Activated naive CD4-positive, alpha-beta T cell treated with anti-CD3 and anti-CD28 coated beads, Interleukin-2, amount 50 U/mL, for 72 hours (primary cell): Measurements from ENCODE around the gene EPB41L4B. TPM values are rescaled to one million over a fixed set of nuclear protein-coding genes. Genes with fewer than 3 reads are reported as not detected.
A peak's percentile ranks its signal among the peaks of the same experiment; 100 is the strongest.

Experiments
- ATAC-seq, 2 donors: fragments of 150-1000 bp; cut with Tn5 transposase; 2 replicates each; pipeline ENCODE4 v1.10.0; 2021; ENCODE audit warnings: mild to moderate bottlenecking in 2 of 2, moderate library complexity in 2 of 2
- DNase-seq, 2 donors: peaks; one replicate each; pipeline ENCODE4 v3.0.0; 2021 to 2022; ENCODE audit warnings: low spot score in 2 of 2
- H3K27ac Mint-ChIP-seq, 2 donors: one replicate each; pipeline ENCODE4 v1.8.0; 2022; ENCODE audit warnings: mild to moderate bottlenecking in 2 of 2, mixed read lengths in 2 of 2
- H3K36me3 Mint-ChIP-seq, 2 donors: one replicate each; pipeline ENCODE4 v1.8.0; 2022; ENCODE audit warnings: mixed read lengths in 2 of 2
- H3K9me3 Mint-ChIP-seq, 2 donors: one replicate each; pipeline ENCODE4 v1.8.0; 2022; ENCODE audit warnings: mixed read lengths in 2 of 2
- total RNA-seq, 2 donors: library from RNA; stranded (reverse); gene quantifications; one replicate each; pipeline ENCODE4 v1.2.3, GENCODE V29; 2022

Gene EPB41L4B
- total RNA-seq, 2 donors from 2014 or later: 0.51 TPM; not detected in 1

DNA sequence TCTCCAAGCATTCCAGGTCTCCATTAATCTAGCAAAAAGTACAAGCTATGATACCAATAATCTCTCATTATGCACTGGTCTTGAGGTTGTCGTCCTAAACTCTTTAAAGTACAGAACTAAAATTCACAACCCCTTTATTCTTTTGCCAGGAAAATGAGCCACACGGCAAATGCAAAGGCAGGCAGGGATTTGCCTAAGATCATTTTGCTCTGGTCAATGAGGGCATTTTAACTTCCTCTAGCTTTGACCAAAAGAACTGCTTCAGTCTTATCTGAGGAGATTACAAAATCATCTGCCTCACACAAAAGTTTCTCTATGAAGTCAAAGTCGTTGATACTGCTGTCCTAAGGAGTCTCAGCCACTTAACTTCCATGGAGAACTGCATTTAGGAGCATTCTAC lies 51.8 kb downstream of the EPB41L4B start:
- Mint-ChIP-seq H3K27ac (no peak overlapping the region), H3K36me3 (no peaks in the 10 kb centered on the region), H3K9me3 (no peaks in the 10 kb centered on the region)
- ATAC-seq (no peak), DNase-seq (no peak)

DNA sequence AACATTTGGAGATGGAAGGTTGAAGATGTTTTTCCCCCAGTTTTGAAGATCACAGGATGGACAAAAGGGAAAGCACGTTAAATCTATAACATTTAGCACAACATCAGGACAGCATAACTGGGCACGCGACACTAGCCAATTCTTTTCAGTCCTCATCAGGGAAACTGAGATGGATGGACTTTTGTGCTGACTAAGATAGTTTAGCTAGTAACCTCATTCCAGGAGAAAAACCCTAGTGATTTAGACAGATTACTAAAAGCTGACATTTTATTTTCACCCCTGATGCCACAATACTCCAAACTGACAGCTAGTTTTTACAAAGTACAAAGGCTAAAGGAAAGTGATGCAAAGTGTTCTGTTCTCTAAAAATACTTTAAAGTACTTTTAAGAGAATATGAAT lies 53.3 kb downstream of the EPB41L4B start:
- Mint-ChIP-seq H3K27ac (no peak overlapping the region), H3K9me3 (no peaks in the 10 kb centered on the region), H3K36me3 (no peaks in the 10 kb centered on the region)
- DNase-seq (no peak), ATAC-seq (no peak)

DNA sequence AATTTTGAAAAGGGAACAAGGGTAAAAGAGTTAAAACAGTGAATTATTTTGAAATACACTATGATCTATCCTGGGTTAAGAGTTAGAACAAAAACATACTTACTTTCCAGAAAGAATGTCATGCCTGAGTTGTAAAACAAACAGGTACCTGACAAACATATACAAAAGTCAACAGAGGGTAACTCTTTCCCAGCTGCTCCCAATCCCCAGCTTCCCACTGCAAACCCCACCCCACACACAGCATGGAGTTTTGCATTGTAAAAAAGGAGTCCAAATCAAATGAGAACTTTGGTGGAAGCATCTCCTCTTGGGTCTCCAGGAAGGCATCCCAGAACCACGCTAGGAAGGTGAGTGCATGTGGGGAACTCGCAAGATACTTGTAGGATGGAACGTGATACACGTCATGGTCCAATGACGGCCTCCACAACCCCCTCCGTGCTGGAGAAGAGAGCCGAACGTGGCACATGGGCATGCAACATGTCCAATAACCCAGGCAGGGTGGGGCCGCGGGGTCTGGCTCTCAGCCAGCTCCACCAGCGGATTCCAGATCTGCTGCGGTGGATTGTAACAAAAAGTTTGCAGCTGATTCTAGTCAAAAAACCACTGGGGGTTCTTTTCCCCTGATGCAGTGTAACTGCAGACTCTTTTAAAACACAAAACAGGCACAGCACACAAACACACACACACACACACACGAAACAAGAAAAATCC lies 55.8 kb downstream of the EPB41L4B start:
- no peak for ATAC-seq
- Mint-ChIP-seq H3K9me3 (no peaks in the 10 kb centered on the region), H3K36me3 (no peaks in the 10 kb centered on the region), H3K27ac (no peak overlapping the region)
- DNase-seq: no peak

DNA sequence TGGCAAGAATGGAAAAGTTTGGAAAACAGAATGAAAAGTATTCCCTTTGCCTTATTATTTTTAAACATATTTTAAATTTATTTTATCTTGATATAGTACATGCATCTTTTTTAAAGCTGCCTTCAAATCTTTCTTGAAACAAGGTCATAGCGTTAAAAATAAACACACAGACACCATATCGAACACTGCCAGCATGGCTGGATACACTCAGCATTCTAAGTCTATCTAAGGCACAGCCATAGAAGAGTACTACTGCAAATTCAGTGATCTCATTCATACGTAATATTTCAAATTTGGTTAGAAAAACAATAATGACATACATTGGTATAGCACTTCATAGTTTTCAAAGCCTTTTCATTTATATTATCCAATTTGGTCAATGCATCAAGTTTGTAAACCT lies 57.5 kb downstream of the EPB41L4B start:
- DNase-seq: no peak
- H3K36me3 Mint-ChIP-seq: no peaks in the 10 kb centered on the region
- no peaks in the 10 kb centered on the region for H3K9me3 Mint-ChIP-seq
- H3K27ac Mint-ChIP-seq: no peak overlapping the region
- no peak for ATAC-seq

DNA sequence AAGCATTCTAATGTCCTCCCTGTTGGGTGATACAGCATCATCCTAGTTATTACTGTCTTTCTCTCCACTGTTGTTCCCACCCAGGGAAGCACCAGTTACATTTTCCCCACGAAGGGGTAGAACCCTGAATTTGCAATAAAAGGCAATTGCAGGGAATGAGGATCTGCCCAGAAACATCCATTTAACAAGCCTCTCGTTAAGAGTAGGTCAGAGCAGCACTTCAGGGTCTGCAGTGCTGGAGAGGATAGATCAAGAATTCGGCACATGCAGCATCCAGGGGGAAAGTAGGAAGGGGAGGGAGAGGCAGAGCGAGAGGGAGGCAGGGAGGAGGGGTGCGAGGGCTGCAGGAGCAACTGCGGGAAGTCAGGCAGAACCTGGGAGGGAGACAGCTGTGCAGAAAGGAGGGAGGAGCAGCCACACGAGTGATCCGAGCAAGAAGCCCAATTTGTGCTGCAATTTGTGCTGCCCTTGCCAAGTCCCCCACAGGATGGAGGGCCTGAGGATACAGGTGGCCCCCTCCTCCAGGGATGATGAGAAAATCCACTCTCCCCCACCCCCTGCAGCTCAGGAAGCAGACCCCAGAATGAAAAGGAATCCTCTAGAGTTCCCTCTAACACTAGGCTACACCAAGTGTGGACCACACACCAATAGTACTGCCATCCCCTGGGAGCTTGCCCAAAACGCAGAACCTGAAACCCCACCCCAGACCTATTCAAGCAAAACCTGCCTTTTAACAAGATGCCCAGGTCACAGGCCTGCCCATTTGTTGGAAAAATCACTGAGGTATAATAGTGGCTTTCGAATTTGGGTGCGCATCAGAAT lies 62.2 kb downstream of the EPB41L4B start:
- DNase-seq (no peak), ATAC-seq (no peak)
- no peak overlapping the region for H3K27ac Mint-ChIP-seq
- H3K9me3 Mint-ChIP-seq: no peaks in the 10 kb centered on the region
- no peaks in the 10 kb centered on the region for H3K36me3 Mint-ChIP-seq

DNA sequence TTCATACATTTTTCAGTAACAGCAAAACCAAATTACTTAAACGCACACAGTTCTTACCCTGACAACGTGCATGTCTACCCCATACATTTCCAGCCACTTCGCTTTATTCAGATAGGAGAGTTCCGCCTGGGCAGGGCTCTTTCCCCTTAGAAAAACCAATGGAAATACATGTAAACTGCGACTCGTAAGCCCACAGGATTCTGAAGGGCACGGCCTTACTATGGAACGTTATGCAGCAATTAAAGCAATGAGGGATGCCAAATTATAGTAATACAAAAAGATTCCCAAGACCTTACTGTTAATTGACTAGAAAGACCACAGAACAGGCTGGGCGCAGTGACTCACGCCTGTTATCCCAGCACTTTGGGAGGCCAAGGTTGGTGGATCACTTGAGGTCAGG lies 64.5 kb downstream of the EPB41L4B start:
- no peaks in the 10 kb centered on the region for H3K36me3 Mint-ChIP-seq
- DNase-seq: no peak
- no peak overlapping the region for H3K27ac Mint-ChIP-seq
- H3K9me3 Mint-ChIP-seq: no peaks in the 10 kb centered on the region
- no peak for ATAC-seq

DNA sequence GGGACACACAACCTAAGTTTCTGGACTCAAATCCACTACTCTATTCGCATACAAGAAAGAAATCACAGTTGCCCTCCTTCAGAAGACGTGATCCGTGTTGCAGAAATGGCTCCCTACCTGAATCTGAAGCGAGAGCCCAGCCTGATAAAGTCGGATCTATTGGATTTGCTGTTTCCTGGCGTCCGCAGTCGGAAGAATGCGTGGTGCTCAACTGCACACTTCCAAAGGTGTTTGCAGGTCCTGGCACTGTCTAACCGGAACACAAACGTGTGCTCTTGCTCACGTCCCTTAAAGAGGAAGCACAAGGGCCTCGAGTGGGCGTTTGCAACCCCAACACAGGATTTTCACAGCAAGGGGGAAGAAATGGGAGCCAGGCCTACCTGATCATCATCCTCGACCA lies 65.5 kb downstream of the EPB41L4B start:
- ATAC-seq (no peak), DNase-seq (no peak)
- Mint-ChIP-seq H3K9me3 (no peaks in the 10 kb centered on the region), H3K27ac (no peak overlapping the region), H3K36me3 (no peaks in the 10 kb centered on the region)

DNA sequence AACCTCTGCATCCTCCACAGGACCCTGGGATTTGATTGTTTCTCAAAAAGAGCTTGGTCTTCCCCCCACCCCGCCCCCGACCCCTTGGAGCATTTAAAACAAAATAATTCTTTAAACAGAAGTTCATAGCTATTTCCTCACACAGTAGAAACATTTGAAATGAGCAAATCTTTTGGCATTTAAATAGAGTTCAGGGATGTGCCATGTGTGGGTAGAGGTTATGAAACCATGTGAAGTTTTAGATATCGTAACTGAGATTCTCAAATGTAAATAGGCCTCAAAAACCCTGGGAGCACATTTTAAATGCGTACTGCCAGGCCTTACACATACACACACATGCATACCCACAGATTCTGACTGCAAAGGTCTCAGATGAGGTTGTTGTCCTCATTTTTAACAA lies 66.5 kb downstream of the EPB41L4B start:
- Mint-ChIP-seq H3K36me3 (no peaks in the 10 kb centered on the region), H3K27ac (no peak overlapping the region), H3K9me3 (no peaks in the 10 kb centered on the region)
- ATAC-seq (no peak), DNase-seq (no peak)

DNA sequence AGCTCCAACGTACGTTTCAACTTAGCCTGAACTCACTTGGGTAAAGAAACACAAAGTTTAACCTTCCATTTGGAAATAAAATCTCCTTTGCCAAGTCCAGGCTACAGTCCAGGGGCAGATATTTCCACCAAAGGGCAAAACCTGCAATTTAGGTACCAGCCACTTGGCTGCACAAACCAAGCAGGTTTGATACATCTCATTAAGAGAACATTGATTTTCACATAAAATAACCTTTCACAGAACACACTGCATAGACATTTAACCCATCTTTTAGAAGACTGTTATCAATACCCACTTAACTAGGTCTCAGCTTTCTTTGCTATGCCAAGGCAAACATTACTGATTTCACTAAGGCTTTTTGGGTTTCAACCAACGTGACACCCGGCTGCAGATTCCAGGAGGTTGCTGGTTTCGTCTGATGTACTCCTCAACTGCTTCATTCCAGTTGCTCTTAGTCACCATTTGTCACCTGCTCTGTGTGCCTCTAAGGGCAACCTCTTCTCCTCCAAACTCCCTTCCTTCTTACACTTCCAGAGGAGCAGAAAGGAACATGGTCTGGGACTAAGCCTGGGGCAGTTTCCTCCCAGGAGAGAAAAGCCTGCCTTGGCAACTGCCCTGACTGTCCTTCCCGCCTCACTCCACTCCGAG lies 67.1 kb downstream of the EPB41L4B start:
- Mint-ChIP-seq H3K27ac (no peak overlapping the region), H3K36me3 (no peaks in the 10 kb centered on the region), H3K9me3 (no peaks in the 10 kb centered on the region)
- no peak for DNase-seq
- peak in 1 of 2 donors; percentile 18 for ATAC-seq

DNA sequence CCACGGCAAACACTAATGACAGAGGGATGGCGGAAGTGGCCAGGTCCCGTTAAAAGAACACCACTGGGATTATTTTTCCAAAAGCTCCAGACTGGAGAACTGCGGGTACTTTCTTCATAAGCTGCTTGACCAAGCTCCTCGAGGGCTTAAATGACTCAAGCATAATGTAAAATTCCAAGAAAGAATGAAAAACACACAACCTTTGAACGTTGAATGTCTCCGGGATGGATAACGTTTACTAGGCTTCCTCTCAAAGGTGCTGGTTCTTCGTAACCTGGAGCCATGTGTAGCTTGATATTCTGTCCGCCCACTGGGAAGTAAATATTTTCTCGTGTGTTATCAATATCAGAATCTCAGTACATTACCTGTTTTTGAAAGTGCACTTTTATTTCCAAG lies 67.6 kb downstream of the EPB41L4B start:
- Mint-ChIP-seq H3K27ac (no peak overlapping the region), H3K9me3 (no peaks in the 10 kb centered on the region), H3K36me3 (no peaks in the 10 kb centered on the region)
- no peak for DNase-seq
- no peak for ATAC-seq

DNA sequence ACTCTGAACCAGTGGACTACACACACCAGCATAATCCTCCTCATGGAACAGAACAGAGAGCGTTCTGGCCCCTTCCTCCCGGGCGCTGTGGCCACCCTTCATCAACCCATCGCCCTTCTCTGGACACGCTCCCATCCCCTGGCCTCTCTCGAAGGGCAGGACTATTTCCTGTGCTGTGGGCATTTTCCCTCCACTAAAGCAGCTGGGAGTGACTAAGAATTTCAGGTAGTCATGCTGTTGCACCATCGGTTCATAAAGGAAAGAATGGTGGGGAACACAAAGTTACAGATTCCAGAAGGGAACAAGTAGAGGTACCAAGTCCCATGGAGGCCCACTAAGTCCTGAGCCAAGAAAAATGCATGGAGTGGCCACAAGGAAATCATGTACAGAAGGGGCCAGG lies 68.6 kb downstream of the EPB41L4B start:
- ATAC-seq (no peak), DNase-seq (no peak)
- Mint-ChIP-seq H3K27ac (no peak overlapping the region), H3K36me3 (no peaks in the 10 kb centered on the region), H3K9me3 (no peaks in the 10 kb centered on the region)

DNA sequence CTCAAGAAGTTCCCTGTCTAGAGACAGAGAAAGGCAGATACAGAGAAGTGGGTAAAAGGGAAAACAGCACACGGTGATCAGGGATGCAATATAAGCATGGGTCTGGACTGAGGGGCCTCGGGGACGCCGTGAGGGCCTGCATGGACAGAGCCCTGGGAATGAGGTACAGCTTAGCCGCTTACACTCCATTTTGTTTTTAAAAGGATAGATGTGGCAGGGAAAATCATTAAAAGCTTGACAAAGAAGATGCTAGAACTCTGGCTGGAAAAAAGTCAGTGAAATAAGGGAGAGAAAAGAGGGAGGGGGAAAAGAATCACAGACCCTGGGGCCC lies 69.1 kb downstream of the EPB41L4B start:
- DNase-seq (no peak), ATAC-seq (no peak)
- Mint-ChIP-seq H3K36me3 (no peaks in the 10 kb centered on the region), H3K9me3 (no peaks in the 10 kb centered on the region), H3K27ac (no peak overlapping the region)

DNA sequence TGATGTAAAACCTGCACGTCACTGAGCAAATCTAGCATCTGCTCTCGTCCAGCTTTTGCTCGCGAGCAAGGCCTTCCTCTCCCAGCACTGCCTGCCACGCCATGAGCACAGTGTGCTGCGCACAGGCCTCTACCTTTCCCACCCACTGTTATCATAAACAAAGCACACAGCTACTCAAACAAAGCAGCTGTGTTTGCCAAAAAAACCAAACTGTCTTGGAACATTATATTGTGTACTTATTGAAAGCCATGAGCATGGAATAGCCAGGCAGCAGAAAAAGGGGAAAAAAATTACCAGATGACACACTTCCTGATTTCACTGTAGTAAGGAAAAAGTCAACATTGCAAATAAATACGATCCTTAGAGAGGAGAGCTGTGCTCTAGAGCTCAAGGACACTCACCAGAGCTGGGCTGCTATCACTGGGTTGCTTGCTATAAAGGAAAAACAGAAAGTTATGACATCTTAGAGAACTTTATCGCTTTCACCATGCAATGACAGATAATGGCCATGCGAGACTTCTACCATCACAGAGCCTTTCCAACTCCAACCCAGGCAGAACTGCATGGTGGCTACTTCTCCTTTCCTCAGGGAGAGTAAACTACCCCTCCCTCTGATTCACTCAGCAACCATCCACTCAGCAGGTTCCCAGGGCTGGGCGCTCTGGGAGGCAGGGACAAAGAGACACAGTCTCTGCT lies 69.6 kb downstream of the EPB41L4B start:
- no peak overlapping the region for H3K27ac Mint-ChIP-seq
- no peaks in the 10 kb centered on the region for H3K36me3 Mint-ChIP-seq
- DNase-seq: no peak
- ATAC-seq: no peak
- H3K9me3 Mint-ChIP-seq: no peaks in the 10 kb centered on the region

DNA sequence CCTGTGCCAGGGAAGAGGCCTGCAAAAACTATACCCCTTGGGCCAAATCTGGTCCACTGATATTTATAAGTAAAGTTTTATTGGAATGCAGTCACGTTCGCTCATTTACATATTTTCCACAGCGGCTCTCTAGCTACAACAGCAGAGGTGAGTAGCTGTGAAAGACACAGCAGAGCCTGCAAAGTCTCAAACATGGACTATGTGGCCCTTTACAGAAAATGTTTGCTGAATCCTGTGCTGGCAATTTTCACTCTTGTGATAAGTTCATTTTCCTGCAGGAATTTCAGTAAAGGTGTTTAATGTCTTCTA lies 70.1 kb downstream of the EPB41L4B start:
- no peak overlapping the region for H3K27ac Mint-ChIP-seq
- DNase-seq (no peak), ATAC-seq (no peak)
- H3K36me3 Mint-ChIP-seq: no peaks in the 10 kb centered on the region
- H3K9me3 Mint-ChIP-seq: no peaks in the 10 kb centered on the region

DNA sequence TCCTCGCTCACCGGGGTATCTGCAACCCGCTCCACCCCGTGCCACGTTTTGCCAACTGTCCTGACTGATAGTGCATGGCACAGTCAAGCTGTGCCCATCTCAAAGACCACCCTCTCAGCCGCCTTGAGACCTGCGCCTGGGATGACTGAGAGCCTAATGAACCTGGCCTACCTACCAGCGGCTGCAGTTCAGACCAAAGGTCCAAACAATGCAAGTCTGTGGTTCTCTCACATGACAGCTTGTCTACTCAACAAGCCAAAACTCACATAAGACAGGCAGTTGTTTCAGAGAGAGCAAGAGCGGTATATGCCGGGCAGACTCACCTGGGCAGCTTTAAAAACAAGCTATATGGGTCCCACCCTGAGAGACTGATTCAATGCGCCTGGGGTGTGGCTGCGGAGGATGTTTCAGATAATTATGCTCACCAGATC lies 70.5 kb downstream of the EPB41L4B start:
- ATAC-seq (no peak), DNase-seq (no peak)
- Mint-ChIP-seq H3K27ac (no peak overlapping the region), H3K36me3 (no peaks in the 10 kb centered on the region), H3K9me3 (no peaks in the 10 kb centered on the region)

DNA sequence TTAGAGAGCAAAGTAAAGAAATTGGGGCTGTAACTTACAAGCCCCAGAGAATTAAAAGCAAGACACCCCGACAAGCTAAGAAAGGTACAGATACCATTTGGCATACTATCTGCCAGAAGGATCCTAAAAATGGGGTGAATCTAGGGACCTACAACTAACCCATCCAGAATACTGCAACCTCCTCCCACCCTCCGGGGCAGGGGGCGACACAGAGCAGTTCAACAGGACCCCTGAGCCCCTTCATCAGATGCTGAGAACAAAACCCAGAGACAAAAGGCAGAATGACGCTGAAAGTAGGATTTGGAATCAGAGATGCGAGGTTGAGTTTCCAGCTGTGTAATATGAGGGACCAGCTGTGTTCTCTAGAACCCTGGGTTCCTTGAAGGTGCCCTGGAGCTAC lies 71.2 kb downstream of the EPB41L4B start:
- Mint-ChIP-seq H3K27ac (no peak overlapping the region), H3K36me3 (no peaks in the 10 kb centered on the region), H3K9me3 (no peaks in the 10 kb centered on the region)
- no peak for DNase-seq
- no peak for ATAC-seq

DNA sequence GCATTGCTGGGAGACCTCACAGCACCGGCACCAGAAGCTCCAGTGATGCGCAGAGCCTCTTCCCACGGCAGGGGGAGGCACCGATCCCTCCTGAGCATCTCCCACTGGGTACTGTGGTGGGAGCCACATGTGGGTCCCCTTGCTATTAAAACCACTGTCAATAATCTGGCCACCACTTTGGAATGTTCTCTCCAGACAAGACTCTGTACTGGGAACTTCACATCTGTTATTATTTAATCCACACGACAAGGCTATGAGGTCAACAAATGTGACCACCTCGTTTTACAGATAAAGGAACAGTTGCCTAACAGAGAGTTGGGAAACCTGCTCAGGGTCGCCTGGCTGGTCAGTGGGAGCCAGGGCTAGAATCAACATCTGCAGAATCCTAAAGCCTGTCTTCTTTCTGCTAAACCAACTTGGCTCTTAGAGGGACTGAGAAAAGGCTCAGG lies 72.7 kb downstream of the EPB41L4B start:
- DNase-seq: no peak
- Mint-ChIP-seq H3K27ac (no peak overlapping the region), H3K9me3 (no peaks in the 10 kb centered on the region), H3K36me3 (no peaks in the 10 kb centered on the region)
- no peak for ATAC-seq
